Activated naive CD8-positive, alpha-beta T cell (primary cell): ENCODE results near the gene TBC1D9.
"Not testable (repeated sequence)": the region's sequence is repeated elsewhere in the genome, so short reads cannot be mapped to it uniquely, and the experiment has no call there.

Experiments used
- H3K27ac Mint-ChIP-seq: one replicate; pipeline ENCODE4 v1.8.0; 2021; ENCODE audit warnings: mixed read lengths
- H3K27me3 Mint-ChIP-seq: one replicate; pipeline ENCODE4 v1.8.0; 2021; ENCODE audit warnings: mixed read lengths
- H3K36me3 Mint-ChIP-seq: one replicate; pipeline ENCODE4 v1.8.0; 2021; ENCODE audit warnings: mixed read lengths
- H3K4me1 Mint-ChIP-seq: one replicate; pipeline ENCODE4 v1.8.0; 2021; ENCODE audit warnings: low read depth, mixed read lengths
- H3K4me3 Mint-ChIP-seq: one replicate; pipeline ENCODE4 v1.8.0; 2021; ENCODE audit warnings: mild to moderate bottlenecking, mixed read lengths
- H3K9me3 Mint-ChIP-seq: one replicate; pipeline ENCODE4 v1.8.0; 2021; ENCODE audit warnings: low read depth, mixed read lengths

Gene TBC1D9

GRCh38 chr4:140756319-140757231, at the start of gene TBC1D9:
TSS of gene TBC1D9 (minus strand) at chr4:140756385. CDS start at chr4:140756045, 340 bp downstream.
- peaks cover 8% of the 10 kb centered on the region for H3K4me1 Mint-ChIP-seq
- no peak within 1 kb of the TSS for H3K27ac Mint-ChIP-seq
- no peaks in the 10 kb centered on the region for H3K36me3 Mint-ChIP-seq

GRCh38 chr4:140805293-140805692, 49.1 kb upstream of the TBC1D9 start:
- Mint-ChIP-seq H3K27me3 (peaks cover 16% of the 10 kb centered on the region), H3K27ac (no peak overlapping the region), H3K4me1 (no peaks in the 10 kb centered on the region), H3K9me3 (no peaks in the 10 kb centered on the region), H3K36me3 (no peaks in the 10 kb centered on the region), H3K4me3 (no peak overlapping the region)

More at GRCh38 chr4:140756319-140757231, at the start of gene TBC1D9:
- Mint-ChIP-seq H3K9me3 (no peaks in the 10 kb centered on the region), H3K4me3 (peak within 1 kb of the TSS; percentile 67), H3K27me3 (peaks cover 42% of the 10 kb centered on the region)

GRCh38 chr4:140802591-140802990, 46.4 kb upstream of the TBC1D9 start:
- Mint-ChIP-seq H3K4me1 (no peaks in the 10 kb centered on the region), H3K9me3 (no peaks in the 10 kb centered on the region)

GRCh38 chr4:140800666-140801065, 44.5 kb upstream of the TBC1D9 start:
- H3K4me1 Mint-ChIP-seq = no peaks in the 10 kb centered on the region
- H3K27me3 Mint-ChIP-seq = peaks cover 6% of the 10 kb centered on the region
- H3K9me3 Mint-ChIP-seq = no peaks in the 10 kb centered on the region
- no peaks in the 10 kb centered on the region for H3K36me3 Mint-ChIP-seq
- no peak overlapping the region for H3K27ac Mint-ChIP-seq
- H3K4me3 Mint-ChIP-seq = no peak overlapping the region

More at GRCh38 chr4:140802591-140802990, 46.4 kb upstream of the TBC1D9 start:
- Mint-ChIP-seq H3K4me3 (no peak overlapping the region), H3K27ac (no peak overlapping the region), H3K27me3 (peaks cover 12% of the 10 kb centered on the region), H3K36me3 (no peaks in the 10 kb centered on the region)

- H3K9me3 Mint-ChIP-seq = no peaks in the 10 kb centered on the region
- H3K27ac Mint-ChIP-seq = no peak overlapping the region
Observed at GRCh38 chr4:140799686-140800225, 43.6 kb upstream of the TBC1D9 start.

GRCh38 chr4:140793291-140793690, 37.1 kb upstream of the TBC1D9 start:
- no peak overlapping the region for H3K27ac Mint-ChIP-seq
- H3K4me1 Mint-ChIP-seq = no peaks in the 10 kb centered on the region
- no peaks in the 10 kb centered on the region for H3K9me3 Mint-ChIP-seq
- peaks cover 10% of the 10 kb centered on the region for H3K27me3 Mint-ChIP-seq
- no peak overlapping the region for H3K4me3 Mint-ChIP-seq
- H3K36me3 Mint-ChIP-seq = no peaks in the 10 kb centered on the region

More at GRCh38 chr4:140799686-140800225, 43.6 kb upstream of the TBC1D9 start:
- H3K4me3 Mint-ChIP-seq = no peak overlapping the region
- H3K36me3 Mint-ChIP-seq = no peaks in the 10 kb centered on the region
- no peaks in the 10 kb centered on the region for H3K4me1 Mint-ChIP-seq
- peaks cover 6% of the 10 kb centered on the region for H3K27me3 Mint-ChIP-seq

- Mint-ChIP-seq H3K4me1 (no peaks in the 10 kb centered on the region), H3K4me3 (no peak overlapping the region)
Observed at GRCh38 chr4:140790765-140791164, 34.6 kb upstream of the TBC1D9 start.

GRCh38 chr4:140790171-140790570, 34.0 kb upstream of the TBC1D9 start:
- Mint-ChIP-seq H3K9me3 (no peaks in the 10 kb centered on the region), H3K36me3 (no peaks in the 10 kb centered on the region), H3K4me3 (no peak overlapping the region), H3K27ac (no peak overlapping the region), H3K27me3 (peaks cover 10% of the 10 kb centered on the region), H3K4me1 (no peaks in the 10 kb centered on the region)

More at GRCh38 chr4:140790765-140791164, 34.6 kb upstream of the TBC1D9 start:
- Mint-ChIP-seq H3K27ac (no peak overlapping the region), H3K9me3 (no peaks in the 10 kb centered on the region), H3K36me3 (no peaks in the 10 kb centered on the region), H3K27me3 (peaks cover 10% of the 10 kb centered on the region)

GRCh38 chr4:140789759-140790158, 33.6 kb upstream of the TBC1D9 start:
- Mint-ChIP-seq H3K4me1 (no peaks in the 10 kb centered on the region), H3K36me3 (no peaks in the 10 kb centered on the region), H3K27ac (no peak overlapping the region), H3K27me3 (peaks cover 10% of the 10 kb centered on the region), H3K4me3 (no peak overlapping the region), H3K9me3 (no peaks in the 10 kb centered on the region)

- not testable (repeated sequence) for H3K36me3 Mint-ChIP-seq, H3K27ac Mint-ChIP-seq, H3K4me3 Mint-ChIP-seq, H3K27me3 Mint-ChIP-seq, H3K9me3 Mint-ChIP-seq, H3K4me1 Mint-ChIP-seq
Observed at GRCh38 chr4:140782787-140783186, 26.6 kb upstream of the TBC1D9 start.

- no peaks in the 10 kb centered on the region for H3K36me3 Mint-ChIP-seq
- H3K4me1 Mint-ChIP-seq = no peaks in the 10 kb centered on the region
- no peak overlapping the region for H3K27ac Mint-ChIP-seq
- no peak overlapping the region for H3K4me3 Mint-ChIP-seq
- H3K27me3 Mint-ChIP-seq = no peaks in the 10 kb centered on the region
- no peaks in the 10 kb centered on the region for H3K9me3 Mint-ChIP-seq
Observed at GRCh38 chr4:140781596-140781995, 25.4 kb upstream of the TBC1D9 start.

- Mint-ChIP-seq H3K27me3 (peaks cover 5% of the 10 kb centered on the region), H3K9me3 (no peaks in the 10 kb centered on the region), H3K27ac (no peak overlapping the region), H3K4me3 (no peak overlapping the region), H3K36me3 (no peaks in the 10 kb centered on the region), H3K4me1 (no peaks in the 10 kb centered on the region)
Observed at GRCh38 chr4:140777894-140778293, 21.7 kb upstream of the TBC1D9 start.

GRCh38 chr4:140777386-140777785, 21.2 kb upstream of the TBC1D9 start:
- no peaks in the 10 kb centered on the region for H3K4me1 Mint-ChIP-seq
- peaks cover 6% of the 10 kb centered on the region for H3K27me3 Mint-ChIP-seq
- H3K4me3 Mint-ChIP-seq = no peak overlapping the region
- H3K9me3 Mint-ChIP-seq = no peaks in the 10 kb centered on the region
- no peak overlapping the region for H3K27ac Mint-ChIP-seq
- no peaks in the 10 kb centered on the region for H3K36me3 Mint-ChIP-seq

GRCh38 chr4:140776556-140776955, 20.4 kb upstream of the TBC1D9 start:
- Mint-ChIP-seq H3K9me3 (no peaks in the 10 kb centered on the region), H3K27me3 (peaks cover 6% of the 10 kb centered on the region), H3K4me3 (no peak overlapping the region), H3K27ac (no peak overlapping the region), H3K36me3 (no peaks in the 10 kb centered on the region), H3K4me1 (no peaks in the 10 kb centered on the region)

GRCh38 chr4:140774956-140775355, 18.8 kb upstream of the TBC1D9 start:
- peaks cover 6% of the 10 kb centered on the region for H3K27me3 Mint-ChIP-seq
- H3K9me3 Mint-ChIP-seq = no peaks in the 10 kb centered on the region
- no peaks in the 10 kb centered on the region for H3K4me1 Mint-ChIP-seq
- no peaks in the 10 kb centered on the region for H3K36me3 Mint-ChIP-seq
- H3K27ac Mint-ChIP-seq = no peak overlapping the region
- H3K4me3 Mint-ChIP-seq = no peak overlapping the region
